BLaER1 (cell line): ENCODE measurements around the gene AHNAK.
"Not testable (repeated sequence)": the region's sequence is repeated elsewhere in the genome, so short reads cannot be mapped to it uniquely, and the experiment has no call there.

Source experiments
- H3K27ac ChIP-seq: shearing (Covaris generic); formaldehyde crosslinking; 2 replicates; pipeline ENCODE4 v1.8.1; 2022
- H3K27me3 ChIP-seq: shearing (Covaris generic); formaldehyde crosslinking; 2 replicates; pipeline ENCODE4 v1.8.1; 2022
- H3K36me3 ChIP-seq: shearing (Covaris generic); formaldehyde crosslinking; 2 replicates; pipeline ENCODE4 v1.8.1; 2022
- H3K4me1 ChIP-seq: shearing (Covaris generic); formaldehyde crosslinking; 2 replicates; pipeline ENCODE4 v1.8.1; 2022
- H3K4me2 ChIP-seq: shearing (Covaris generic); formaldehyde crosslinking; 2 replicates; pipeline ENCODE4 v1.8.1; 2022
- H3K4me3 ChIP-seq: shearing (Covaris generic); formaldehyde crosslinking; 2 replicates; pipeline ENCODE4 v1.8.1; 2022
- H3K9ac ChIP-seq: shearing (Covaris generic); formaldehyde crosslinking; 2 replicates; pipeline ENCODE4 v1.8.1; 2022
- H3K9me3 ChIP-seq: shearing (Covaris generic); formaldehyde crosslinking; 2 replicates; pipeline ENCODE4 v1.8.1; 2022
- H4K20me1 ChIP-seq: shearing (Covaris generic); formaldehyde crosslinking; 2 replicates; pipeline ENCODE4 v1.8.1; 2022
- Cebpa-rat ChIP-seq: shearing (Covaris generic); IDR thresholded peaks from 2 replicates; pipeline ENCODE4 v1.8.1; 2022

AHNAK gene

DNA sequence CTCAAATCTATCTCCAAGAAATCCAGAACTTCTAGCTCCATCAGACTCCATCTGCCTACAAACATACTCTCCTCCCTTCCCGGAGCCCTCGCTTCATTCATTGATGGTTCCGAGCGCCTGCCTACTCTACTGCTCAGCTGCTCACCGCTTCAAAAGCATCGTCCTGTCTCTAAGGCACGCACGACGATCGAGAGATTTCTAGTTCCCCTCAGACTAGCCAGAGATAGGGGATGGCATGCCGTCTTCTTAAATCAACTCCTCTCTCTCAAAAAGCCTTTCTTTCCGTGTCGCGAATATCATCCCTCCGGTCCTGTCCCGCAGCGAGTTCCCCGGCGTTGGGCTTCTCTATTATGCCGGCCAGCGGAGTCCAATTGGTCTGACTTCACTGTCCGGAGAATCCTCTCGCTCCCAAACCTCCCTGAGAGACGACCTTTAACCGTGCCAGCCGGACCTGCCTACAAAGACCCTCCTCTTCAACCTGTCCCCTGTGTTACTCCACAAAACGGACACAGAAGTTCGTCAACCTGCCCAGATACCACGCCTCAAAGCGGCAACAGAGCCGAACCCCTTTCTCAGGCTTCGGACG lies 26.5 kb upstream of the AHNAK start:
- H3K36me3 ChIP-seq = peaks cover 76% of the 10 kb centered on the region

DNA sequence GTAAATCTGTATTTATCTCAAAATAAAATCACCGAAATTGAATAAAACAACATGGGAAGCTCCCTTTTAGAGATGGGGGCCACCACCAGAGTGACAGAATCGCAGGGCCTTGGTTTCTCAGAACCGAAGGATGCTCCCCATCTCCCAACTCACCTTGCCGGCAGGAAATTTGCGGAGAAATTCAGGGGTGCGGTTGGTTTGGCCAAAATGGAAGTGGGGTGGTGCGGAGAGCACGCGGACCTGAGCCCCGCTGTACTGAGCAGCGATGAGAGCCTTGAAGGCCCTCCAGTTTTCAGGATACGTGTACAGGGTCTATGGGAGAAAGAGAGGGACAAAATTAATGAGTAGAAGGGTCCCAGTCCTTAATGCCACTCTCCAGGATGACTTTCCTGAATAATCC lies 25.8 kb upstream of the AHNAK start:
- peak overlapping the region; percentile 98 for H3K9ac ChIP-seq
- no peak for TF ChIP-seq Cebpa-rat
- H3K27me3 ChIP-seq = no peaks in the 10 kb centered on the region
- peaks cover 60% of the 10 kb centered on the region for H4K20me1 ChIP-seq
- H3K4me1 ChIP-seq = peaks cover 54% of the 10 kb centered on the region
- H3K9me3 ChIP-seq = no peaks in the 10 kb centered on the region
- peak overlapping the region; percentile 95 for H3K4me3 ChIP-seq
- H3K4me2 ChIP-seq = peak overlapping the region; percentile 93
- H3K36me3 ChIP-seq = peaks cover 76% of the 10 kb centered on the region
- H3K27ac ChIP-seq = peak overlapping the region; percentile 93

More for the DNA sequence above, 26.5 kb upstream of the AHNAK start:
- Histone ChIP-seq H3K4me1 (peaks cover 54% of the 10 kb centered on the region), H3K9me3 (no peaks in the 10 kb centered on the region), H3K27me3 (no peaks in the 10 kb centered on the region), H3K9ac (peak overlapping the region; percentile 98), H3K4me2 (peak overlapping the region; percentile 93), H4K20me1 (peaks cover 53% of the 10 kb centered on the region), H3K4me3 (peak overlapping the region; percentile 95), H3K27ac (peak overlapping the region; percentile 93)
- TF ChIP-seq Cebpa-rat = no peak

DNA sequence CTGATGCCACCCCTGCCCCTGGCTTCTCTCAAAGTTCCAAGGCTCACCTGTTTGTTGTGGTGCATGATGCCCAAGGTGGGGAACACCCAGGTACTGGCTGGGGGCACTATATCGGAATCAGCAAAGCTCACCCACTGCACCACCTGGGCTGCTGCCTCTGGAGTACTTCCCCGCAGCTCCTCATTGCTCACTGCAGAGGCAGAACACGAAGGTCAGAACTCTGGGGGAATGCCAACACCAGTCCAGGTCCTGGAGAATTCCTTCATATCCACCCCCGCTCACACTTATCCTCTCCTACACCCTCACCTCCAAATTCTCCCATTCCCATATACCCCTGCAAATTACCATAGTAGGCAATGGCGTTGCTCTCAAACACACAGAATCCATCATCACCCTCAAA lies 24.9 kb upstream of the AHNAK start:
- H3K27ac ChIP-seq, H3K9me3 ChIP-seq, H3K27me3 ChIP-seq: not testable (repeated sequence)
- Histone ChIP-seq H3K4me2 (peak overlapping the region; percentile 93), H4K20me1 (peaks cover 69% of the 10 kb centered on the region), H3K4me3 (0 out of 2 replicates have a peak overlapping the region, but pooled peaks have one; percentile 95), H3K36me3 (peaks cover 76% of the 10 kb centered on the region), H3K9ac (peak overlapping the region; percentile 98; the same call in 1 of the 2 replicates), H3K4me1 (peaks cover 54% of the 10 kb centered on the region)

DNA sequence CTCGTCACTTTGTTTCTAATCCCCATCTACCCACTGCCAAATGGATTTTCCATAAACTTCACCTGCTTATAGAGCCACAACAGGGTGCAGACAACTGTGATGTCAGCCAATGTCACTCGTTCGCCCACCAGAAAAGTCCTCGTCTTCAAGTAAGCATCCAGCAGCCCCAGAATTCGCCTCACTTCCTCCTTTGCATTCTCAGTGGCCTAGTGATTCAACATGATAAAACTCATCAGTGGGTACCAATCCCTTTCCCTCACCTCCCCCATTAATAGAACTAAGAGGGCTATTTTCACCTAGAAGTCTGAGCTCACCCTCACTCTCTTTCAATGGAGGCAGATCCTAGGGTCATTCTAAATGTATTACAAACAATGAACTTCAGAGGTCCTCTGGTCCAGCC lies 24.3 kb upstream of the AHNAK start:
- H3K4me2 ChIP-seq = peak overlapping the region; percentile 93

DNA sequence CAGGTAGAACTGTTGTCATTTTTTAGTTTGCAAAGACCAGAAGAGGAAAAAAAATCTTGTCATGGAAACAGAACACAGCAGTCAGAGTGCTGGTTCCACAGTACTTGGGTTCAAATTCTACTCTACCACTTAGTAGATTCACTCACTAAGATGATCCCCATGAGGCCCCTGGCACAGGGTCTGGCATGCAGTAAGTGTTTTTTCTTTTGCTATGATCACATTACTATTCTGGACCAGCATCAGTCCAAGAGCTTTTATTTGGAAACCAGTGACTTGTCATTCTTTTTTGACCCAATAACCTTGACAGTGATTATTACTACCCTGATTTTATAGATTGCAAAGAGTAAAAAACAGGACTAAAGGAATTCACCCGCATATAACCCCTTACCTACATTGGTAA lies 23.0 kb upstream of the AHNAK start:
- no peaks in the 10 kb centered on the region for H3K27me3 ChIP-seq
- peak overlapping the region; percentile 93; the same call in 1 of the 2 replicates for H3K4me2 ChIP-seq
- H3K9ac ChIP-seq = peak overlapping the region; percentile 31; the same call in 1 of the 2 replicates
- peaks cover 88% of the 10 kb centered on the region for H4K20me1 ChIP-seq
- no peaks in the 10 kb centered on the region for H3K9me3 ChIP-seq
- no peak overlapping the region for H3K4me3 ChIP-seq
- peaks cover 81% of the 10 kb centered on the region for H3K36me3 ChIP-seq
- no peak overlapping the region for H3K27ac ChIP-seq
- H3K4me1 ChIP-seq = peaks cover 38% of the 10 kb centered on the region
- no peak for TF ChIP-seq Cebpa-rat

More for the DNA sequence above, 24.3 kb upstream of the AHNAK start:
- H4K20me1 ChIP-seq = peaks cover 75% of the 10 kb centered on the region
- not testable (repeated sequence) for H3K4me3 ChIP-seq, H3K27me3 ChIP-seq, H3K9me3 ChIP-seq, H3K27ac ChIP-seq
- H3K4me1 ChIP-seq = peaks cover 51% of the 10 kb centered on the region
- peaks cover 76% of the 10 kb centered on the region for H3K36me3 ChIP-seq
- H3K9ac ChIP-seq = peak overlapping the region; percentile 98; the same call in 1 of the 2 replicates

DNA sequence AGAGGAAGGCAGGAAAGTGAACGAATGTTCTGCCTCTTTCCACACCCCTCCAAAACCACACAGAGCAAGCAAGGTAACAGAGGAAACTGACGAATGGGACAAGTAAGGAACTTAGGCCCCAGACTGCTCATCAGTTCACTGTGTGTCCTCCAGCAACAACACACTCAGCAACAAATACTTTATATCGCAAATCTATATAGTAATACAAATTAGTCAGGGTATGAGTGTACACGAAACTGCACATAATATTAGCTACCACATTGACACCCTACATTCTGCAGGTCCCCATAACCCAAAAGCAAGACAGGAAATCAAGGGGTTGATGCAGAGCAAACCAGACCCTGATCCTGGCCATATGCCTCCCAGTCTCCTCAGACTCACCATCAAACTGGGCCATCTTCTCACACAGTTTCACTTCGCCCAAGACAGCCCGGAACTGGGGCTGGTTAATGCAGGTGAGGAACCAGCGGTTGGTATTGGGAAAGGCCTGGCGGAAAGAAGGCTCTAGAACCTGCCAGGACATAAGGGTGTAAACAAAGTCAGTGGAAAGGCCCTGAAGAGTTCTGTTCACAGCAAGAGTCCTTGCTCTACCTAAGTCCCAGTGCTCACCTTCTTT lies 20.5 kb upstream of the AHNAK start:
- Histone ChIP-seq H4K20me1 (peaks cover 100% of the 10 kb centered on the region), H3K36me3 (peaks cover 100% of the 10 kb centered on the region), H3K27me3 (no peaks in the 10 kb centered on the region), H3K4me1 (peaks cover 27% of the 10 kb centered on the region), H3K9me3 (no peaks in the 10 kb centered on the region), H3K4me3 (no peak overlapping the region), H3K4me2 (no peak overlapping the region), H3K27ac (no peak overlapping the region), H3K9ac (no peak overlapping the region; the same call in 1 of the 2 replicates)
- no peak for TF ChIP-seq Cebpa-rat

DNA sequence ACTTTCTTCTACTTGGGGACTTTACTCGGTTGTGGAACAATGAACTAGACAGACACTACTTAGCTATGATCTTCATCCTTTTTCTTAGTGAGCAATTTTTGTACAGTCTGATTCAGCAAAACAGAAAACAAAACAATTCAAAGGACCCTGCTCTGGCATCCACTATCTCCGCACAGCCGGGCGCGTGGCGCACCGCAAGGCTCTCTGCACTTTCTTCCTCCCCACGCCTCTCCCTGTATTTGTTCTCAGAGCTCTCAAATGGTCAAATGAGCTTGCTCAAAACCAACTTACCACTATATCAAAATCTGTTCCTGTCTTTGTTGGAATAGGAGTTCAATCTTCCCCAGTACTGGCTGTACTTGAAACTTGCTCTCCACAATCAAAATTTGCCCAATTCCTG lies 19.6 kb upstream of the AHNAK start:
- Histone ChIP-seq H3K36me3 (peaks cover 100% of the 10 kb centered on the region), H3K9ac (no peak overlapping the region), H3K4me1 (peaks cover 18% of the 10 kb centered on the region), H3K4me3 (no peak overlapping the region), H3K27me3 (no peaks in the 10 kb centered on the region), H4K20me1 (peaks cover 100% of the 10 kb centered on the region), H3K4me2 (no peak overlapping the region), H3K9me3 (no peaks in the 10 kb centered on the region), H3K27ac (no peak overlapping the region)
- TF ChIP-seq Cebpa-rat = no peak

DNA sequence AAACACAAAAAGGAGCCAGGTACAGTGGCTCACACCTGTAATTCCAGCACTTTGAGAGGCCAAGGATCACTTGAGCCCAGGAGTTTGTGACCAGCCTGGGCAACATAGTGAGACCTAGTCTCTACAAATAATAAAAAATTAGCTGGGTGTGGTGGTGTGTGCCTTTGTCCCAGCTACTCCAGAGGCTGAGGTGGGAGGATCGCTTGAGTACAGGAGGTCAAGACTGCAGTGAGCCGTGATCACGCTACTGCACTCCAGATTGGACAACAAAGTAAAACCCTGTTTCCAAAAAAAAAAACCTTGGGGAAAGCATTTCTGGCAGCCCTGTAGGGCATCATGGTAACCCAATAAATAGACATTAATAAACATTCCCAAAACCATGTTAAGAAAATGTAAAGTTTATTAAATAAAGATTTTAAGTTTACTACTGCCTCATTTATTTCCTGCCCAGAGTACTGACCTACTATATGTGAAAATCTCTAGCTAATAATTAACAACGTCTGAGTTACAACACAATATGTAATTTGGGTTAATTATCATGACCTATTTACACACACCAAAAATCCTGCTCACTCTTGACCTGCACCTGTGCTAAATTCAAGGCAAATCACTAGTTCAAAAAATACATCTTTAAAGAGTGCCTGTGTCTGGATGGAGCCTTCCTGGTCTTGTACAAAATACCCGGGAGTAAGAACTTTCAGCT lies 18.6 kb upstream of the AHNAK start:
- Histone ChIP-seq H3K9me3 (no peaks in the 10 kb centered on the region), H3K27ac (no peak overlapping the region), H4K20me1 (peaks cover 100% of the 10 kb centered on the region), H3K4me3 (no peak overlapping the region), H3K9ac (no peak overlapping the region), H3K4me2 (no peak overlapping the region), H3K27me3 (no peaks in the 10 kb centered on the region), H3K36me3 (peaks cover 100% of the 10 kb centered on the region), H3K4me1 (peaks cover 8% of the 10 kb centered on the region)
- no peak for TF ChIP-seq Cebpa-rat

DNA sequence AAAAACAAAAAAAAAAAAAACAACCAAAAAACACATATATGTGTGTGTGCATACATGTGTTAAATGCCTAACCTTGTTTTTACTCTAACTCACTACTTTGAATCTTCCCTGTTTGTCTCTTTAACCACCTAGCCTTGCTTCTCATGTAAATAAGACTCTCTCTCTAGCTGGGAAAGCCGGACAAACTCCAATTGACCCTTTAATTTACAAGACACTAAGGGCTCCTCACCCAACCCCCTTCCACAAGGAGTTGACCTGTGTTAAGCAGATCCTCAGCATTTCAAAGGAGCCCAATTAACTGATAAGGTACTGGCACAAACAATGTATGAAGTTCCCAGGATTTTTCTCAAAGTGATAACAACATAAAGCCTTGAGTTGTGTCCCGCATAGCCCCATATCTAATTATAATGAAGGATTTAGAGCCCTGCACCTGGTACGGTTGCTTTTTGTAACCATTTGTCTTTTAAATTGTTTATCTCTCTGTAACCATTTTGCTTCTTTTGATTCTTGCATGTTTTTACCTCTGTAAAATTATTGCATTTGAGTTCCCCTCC lies 15.1 kb upstream of the AHNAK start:
- peaks cover 92% of the 10 kb centered on the region for H3K36me3 ChIP-seq
- not testable (repeated sequence) for H3K4me2 ChIP-seq, H3K9ac ChIP-seq, H3K4me3 ChIP-seq, H3K27ac ChIP-seq, H3K9me3 ChIP-seq, H3K27me3 ChIP-seq
- H3K4me1 ChIP-seq = peaks cover 30% of the 10 kb centered on the region
- peaks cover 88% of the 10 kb centered on the region for H4K20me1 ChIP-seq

DNA sequence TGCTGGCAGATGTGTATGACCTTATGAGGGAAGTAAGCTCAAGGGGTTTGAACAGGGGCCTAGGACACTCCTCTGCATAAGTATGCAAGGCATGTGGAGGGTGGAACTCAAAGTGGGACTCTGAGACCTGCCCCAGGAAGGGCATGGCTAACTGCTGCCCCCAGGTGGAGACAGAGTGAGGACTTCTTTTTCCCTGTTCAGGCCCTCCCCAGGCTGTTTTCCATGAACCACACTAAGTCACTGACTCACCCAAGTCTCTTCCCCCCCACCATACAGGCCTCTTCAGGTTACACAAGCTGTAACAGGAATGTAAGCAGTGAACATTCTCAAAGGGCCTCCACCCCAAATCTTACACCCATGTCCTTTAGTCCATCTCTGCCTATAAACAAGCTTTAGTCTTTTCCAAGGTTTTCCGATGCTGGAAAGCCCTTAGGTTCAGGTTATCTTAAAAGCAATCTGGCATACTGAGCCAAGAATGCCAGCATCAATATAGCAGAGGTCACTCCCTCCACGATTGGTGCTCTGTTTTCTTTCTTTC lies 14.0 kb upstream of the AHNAK start:
- Histone ChIP-seq H3K9ac (no peak overlapping the region), H3K27ac (no peak overlapping the region), H3K36me3 (peaks cover 81% of the 10 kb centered on the region), H3K27me3 (no peaks in the 10 kb centered on the region), H3K9me3 (no peaks in the 10 kb centered on the region), H3K4me1 (peaks cover 41% of the 10 kb centered on the region), H3K4me2 (no peak overlapping the region), H3K4me3 (no peak overlapping the region), H4K20me1 (peaks cover 79% of the 10 kb centered on the region)
- TF ChIP-seq Cebpa-rat = no peak

DNA sequence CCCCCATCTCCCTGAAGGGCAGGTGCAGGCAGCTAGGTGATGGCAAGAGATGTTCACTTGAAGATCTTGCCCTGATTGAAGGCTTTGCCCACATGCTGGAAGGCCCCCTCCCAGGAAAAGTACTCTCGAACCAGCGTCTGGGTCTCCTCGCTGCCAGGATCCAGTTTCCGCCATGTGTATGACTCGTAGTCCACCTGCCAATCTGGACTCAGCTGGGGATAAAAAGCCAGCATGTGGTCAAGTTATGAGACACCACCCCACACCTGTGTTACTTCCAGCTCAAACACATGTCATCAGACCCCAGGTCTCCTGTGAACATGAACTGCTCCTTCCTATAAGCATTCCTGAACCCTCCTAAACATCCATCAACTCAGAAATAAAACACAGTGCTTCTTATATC lies 13.0 kb upstream of the AHNAK start:
- H3K27ac ChIP-seq, H3K4me2 ChIP-seq, H3K4me3 ChIP-seq, H3K9ac ChIP-seq, H3K27me3 ChIP-seq, H3K9me3 ChIP-seq: not testable (repeated sequence)
- H3K36me3 ChIP-seq = peaks cover 71% of the 10 kb centered on the region
- peaks cover 52% of the 10 kb centered on the region for H3K4me1 ChIP-seq
- peaks cover 68% of the 10 kb centered on the region for H4K20me1 ChIP-seq
